Measurements from ENCODE around the gene NFS1.

DNA sequence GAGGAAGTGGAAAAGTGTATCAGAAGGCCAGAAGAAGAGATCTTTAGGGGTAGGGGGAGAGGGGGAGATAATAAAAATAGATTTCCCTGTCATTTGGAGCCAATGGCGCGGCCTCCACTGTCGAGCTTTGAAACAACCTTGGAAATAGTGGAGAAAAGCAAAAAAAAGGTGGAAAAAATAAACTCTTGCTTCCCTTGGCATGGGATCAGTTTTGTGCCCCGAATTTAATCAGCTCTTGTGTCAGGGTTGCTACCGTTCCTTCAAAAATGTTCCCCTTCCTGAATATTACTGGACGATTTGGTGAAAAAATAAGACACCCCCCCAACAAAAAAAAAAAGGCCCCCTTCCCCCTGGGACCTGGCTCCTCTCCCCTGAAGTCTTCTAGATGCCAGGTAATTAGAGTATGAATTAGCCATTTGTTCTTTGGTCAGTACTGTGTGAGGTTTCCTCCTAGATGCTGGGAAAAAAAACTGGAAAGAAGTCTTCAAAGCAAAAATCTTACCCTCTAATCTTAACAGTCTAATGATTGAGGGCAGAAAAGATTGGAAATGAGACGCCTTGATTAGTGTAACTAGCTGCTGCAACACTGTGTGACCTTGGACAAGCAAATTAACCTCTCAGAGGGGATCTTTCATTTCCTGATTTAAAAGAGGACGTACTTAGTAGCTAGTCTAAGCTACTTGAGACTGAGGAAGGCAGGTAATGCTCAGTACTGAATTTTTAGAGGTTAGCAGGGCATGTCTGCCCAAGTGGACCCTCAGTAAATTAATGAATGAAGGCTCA is 43.8 kb upstream of the NFS1 start:
- TF ChIP-seq CTCF (conservative IDR thresholded peaks at IDR 0.05; ENCODE audit: low read length) = no peak
- TF ChIP-seq EZH2phosphoT487 (IDR thresholded peaks at IDR 0.05; ENCODE audit: borderline replicate concordance, low read depth, low read length) = no peak

Data from OCI-LY7 (cell line).